GM12892 (cell line): Measurements from ENCODE around the gene STK10.

Experiments used
- POLR2A ChIP-seq: IDR thresholded peaks from 2 replicates; pipeline ENCODE4 v1.6.1; 2011; ENCODE audit warnings: low read depth, low read length, control low read depth
- POLR2AphosphoS5 ChIP-seq: IDR thresholded peaks from 2 replicates; pipeline ENCODE4 v1.6.1; 2011; ENCODE audit warnings: low read depth, low read length, control low read depth

GRCh38 chr5:172106511-172107356 lies 81.3 kb downstream of the STK10 start:
- TF ChIP-seq POLR2A (no peak), POLR2AphosphoS5 (no peak)
